HUES48 (cell line): Measurements from ENCODE around the gene SLC22A15.

ENCODE experiments used
- H3K27ac ChIP-seq: one replicate; pipeline ENCODE4 v1.7.0; 2013; ENCODE audit warnings: low read depth, low read length, inconsistent platforms
- H3K27me3 ChIP-seq: 2 replicates; pipeline ENCODE4 v1.6.1; 2013; ENCODE audit warnings: mild to moderate bottlenecking, low read length; ENCODE audit not compliant: control insufficient read depth, insufficient read depth
- H3K36me3 ChIP-seq: 2 replicates; pipeline ENCODE4 v1.6.1; 2013; ENCODE audit warnings: low read length; ENCODE audit not compliant: control insufficient read depth, insufficient read depth
- H3K4me1 ChIP-seq: 2 replicates; pipeline ENCODE4 v1.6.1; 2013; ENCODE audit warnings: mild to moderate bottlenecking, low read length; ENCODE audit not compliant: control insufficient read depth, insufficient read depth
- H3K4me3 ChIP-seq: 2 replicates; pipeline ENCODE4 v1.5.1; 2013; ENCODE audit warnings: mild to moderate bottlenecking, low read depth, low read length
- H3K9ac ChIP-seq: 2 replicates; pipeline ENCODE4 v1.6.1; 2013; ENCODE audit warnings: mild to moderate bottlenecking, low read depth, low read length, moderate library complexity
- H3K9me3 ChIP-seq: 2 replicates; pipeline ENCODE4 v1.6.1; 2013; ENCODE audit warnings: low read length; ENCODE audit not compliant: control insufficient read depth, insufficient read depth

The SLC22A15 gene

DNA sequence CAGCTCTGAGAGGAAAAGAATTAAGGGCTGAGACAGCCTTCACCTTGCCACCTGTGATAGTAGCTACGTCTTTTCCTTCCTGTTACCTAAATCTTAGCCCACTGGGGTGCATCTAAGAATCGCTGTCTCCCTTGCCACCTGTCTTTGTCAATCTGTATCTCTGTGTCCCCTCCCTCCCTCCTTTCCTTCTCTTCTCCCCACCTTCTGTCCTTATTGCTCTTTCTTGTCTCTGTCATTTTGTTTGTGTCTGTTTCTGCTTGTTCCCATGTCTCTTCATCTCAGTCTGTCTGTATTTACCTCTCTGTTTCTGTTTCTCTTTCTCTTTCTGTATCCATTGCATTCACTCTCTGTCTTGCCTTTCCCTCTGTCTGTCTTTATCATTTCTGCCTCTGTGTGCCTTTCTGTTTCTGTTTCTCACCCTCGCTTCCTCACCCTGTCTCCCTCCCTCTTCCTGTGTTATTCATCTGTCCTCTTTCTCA lies 30.2 kb downstream of the SLC22A15 start:
- peaks cover 11% of the 10 kb centered on the region for H3K4me1 ChIP-seq
- H3K9me3 ChIP-seq, result no peaks in the 10 kb centered on the region
- H3K4me3 ChIP-seq, result no peak overlapping the region
- no peaks in the 10 kb centered on the region for H3K27me3 ChIP-seq
- H3K27ac ChIP-seq, result no peak overlapping the region
- H3K36me3 ChIP-seq, result no peaks in the 10 kb centered on the region
- no peak overlapping the region for H3K9ac ChIP-seq

DNA sequence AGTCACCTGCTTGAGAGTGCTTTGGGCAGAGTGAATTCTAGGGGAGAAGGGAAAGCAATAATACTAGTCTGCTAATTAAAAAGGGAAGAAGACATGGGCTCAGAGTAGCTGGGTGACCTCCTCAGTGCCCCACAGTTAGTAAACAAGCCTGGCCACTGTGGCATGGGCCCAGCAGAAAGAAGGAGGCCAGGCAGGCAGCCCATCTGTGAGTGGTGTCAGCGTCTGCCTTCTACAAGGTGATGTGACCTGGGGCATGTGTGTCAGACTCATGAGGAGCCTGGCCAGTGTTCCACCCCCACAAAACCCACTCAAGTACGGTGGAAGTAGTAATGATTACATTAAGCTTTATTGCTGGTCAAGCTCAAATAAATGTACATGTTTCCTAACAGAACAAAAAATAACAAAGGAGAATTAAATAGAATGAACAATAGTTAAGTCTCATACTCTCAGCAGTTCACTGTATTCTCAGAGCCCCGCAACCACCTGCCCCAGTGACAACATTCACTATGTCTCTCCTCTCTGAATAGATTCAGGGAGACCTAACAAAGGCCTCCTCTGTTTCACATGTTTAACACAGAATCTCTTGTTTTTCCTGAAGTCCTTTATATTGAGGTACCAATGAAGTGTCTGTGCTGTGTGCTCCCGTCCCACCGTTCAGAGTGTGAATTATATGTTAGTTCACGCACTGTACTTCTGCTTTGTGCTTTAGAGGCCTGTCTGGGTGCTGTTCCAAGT lies 32.5 kb downstream of the SLC22A15 start:
- Histone ChIP-seq H3K9ac (no peak overlapping the region), H3K4me1 (no peaks in the 10 kb centered on the region), H3K27ac (no peak overlapping the region), H3K4me3 (no peak overlapping the region), H3K36me3 (no peaks in the 10 kb centered on the region), H3K9me3 (no peaks in the 10 kb centered on the region), H3K27me3 (no peaks in the 10 kb centered on the region)

DNA sequence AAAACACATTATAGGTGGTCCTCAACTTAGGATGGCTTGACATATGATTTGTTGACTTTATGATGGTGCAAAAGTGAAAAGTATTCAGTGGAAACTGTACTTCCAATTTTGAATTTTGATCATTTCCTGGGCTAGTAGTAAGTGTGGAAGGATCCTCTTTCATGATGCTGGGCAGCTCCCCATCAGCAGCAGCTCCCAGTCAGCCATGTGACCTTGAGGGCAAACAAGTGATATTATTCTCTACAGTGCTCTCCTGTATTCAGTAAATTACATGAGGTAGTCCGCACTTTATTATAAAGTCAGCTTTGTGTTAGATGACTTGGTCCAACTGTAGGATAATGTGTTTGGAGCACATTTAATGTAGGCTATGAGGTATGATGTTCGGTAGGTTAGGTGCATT lies 36.4 kb downstream of the SLC22A15 start:
- Histone ChIP-seq H3K4me3 (no peak overlapping the region), H3K4me1 (no peaks in the 10 kb centered on the region), H3K27me3 (no peaks in the 10 kb centered on the region), H3K9me3 (no peaks in the 10 kb centered on the region), H3K9ac (no peak overlapping the region), H3K27ac (no peak overlapping the region), H3K36me3 (no peaks in the 10 kb centered on the region)

DNA sequence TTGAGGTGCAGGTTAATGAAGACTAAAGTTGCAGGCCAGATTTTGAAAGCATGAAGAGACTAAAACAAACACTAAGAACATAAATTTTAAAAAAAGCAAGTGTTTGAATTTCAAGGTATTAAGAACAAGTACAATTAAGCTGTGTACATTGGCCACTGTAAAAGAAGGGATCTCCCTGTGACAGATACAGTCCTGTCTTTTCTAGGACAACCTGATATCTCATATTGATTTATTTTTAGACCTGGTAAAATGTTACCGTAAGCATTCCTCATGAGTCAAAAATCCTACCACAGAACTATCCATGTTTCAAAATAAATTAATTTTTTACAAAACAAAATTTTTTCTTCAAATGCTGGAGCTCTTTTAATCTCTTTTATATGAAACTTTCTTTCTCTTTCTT lies 39.4 kb downstream of the SLC22A15 start:
- Histone ChIP-seq H3K27me3 (no peaks in the 10 kb centered on the region), H3K4me1 (no peaks in the 10 kb centered on the region), H3K9me3 (no peaks in the 10 kb centered on the region)

DNA sequence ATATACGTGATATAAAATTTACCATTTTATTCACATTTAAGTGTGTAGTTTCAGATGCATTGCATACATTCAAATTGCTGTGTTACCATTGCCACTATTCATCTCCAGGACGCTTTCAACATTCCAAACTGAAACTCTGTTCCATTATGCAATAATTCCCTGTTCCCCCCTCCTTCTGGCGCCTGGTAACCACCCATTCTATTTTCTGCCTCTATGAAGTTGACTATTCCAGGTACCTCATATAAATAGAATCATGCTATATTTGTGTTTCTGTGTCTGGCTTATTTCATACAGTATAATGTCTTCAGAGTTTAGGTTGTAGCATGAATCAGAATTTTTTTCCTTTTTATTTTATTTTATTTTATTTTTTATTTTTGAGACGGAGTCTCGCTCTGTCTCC lies 41.7 kb downstream of the SLC22A15 start:
- Histone ChIP-seq H3K9ac (no peak overlapping the region), H3K36me3 (peaks cover 13% of the 10 kb centered on the region), H3K27me3 (no peaks in the 10 kb centered on the region), H3K27ac (no peak overlapping the region), H3K4me1 (no peaks in the 10 kb centered on the region), H3K4me3 (no peak overlapping the region), H3K9me3 (no peaks in the 10 kb centered on the region)

More for the DNA sequence above, 39.4 kb downstream of the SLC22A15 start:
- Histone ChIP-seq H3K9ac (no peak overlapping the region), H3K36me3 (peaks cover 3% of the 10 kb centered on the region; the same call in 1 of the 2 replicates), H3K4me3 (no peak overlapping the region), H3K27ac (no peak overlapping the region)

DNA sequence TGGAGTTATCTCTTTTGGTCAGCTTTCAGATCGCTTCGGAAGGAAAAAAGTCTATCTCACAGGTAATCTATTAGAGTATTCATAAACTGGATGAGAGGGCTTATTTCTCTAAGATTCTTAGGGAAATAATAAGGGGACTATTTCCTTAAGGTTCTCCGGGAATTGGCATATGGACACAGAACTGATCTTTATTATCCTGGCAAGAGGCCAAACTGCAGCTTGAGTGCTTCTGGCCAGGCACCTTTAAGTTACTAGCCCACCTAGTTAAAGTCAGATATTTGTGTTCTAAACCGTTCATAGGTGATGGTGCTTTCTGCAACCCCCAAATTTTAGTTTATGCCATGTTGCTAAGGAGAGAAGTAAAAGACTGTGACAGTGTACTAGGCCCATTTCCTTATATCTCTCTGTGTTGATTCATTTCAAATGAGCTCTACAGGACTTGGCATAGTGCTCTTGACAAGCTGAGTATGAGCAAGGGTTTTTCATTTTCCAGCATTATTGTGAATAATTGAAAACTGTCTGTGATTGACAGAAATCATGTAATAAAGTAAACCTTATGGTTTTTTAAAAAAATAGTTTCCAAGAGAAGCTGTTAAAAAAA lies 43.4 kb downstream of the SLC22A15 start:
- no peak overlapping the region for H3K4me3 ChIP-seq
- H3K36me3 ChIP-seq, result peaks cover 13% of the 10 kb centered on the region
- H3K27ac ChIP-seq, result no peak overlapping the region
- H3K4me1 ChIP-seq, result no peaks in the 10 kb centered on the region
- H3K27me3 ChIP-seq, result no peaks in the 10 kb centered on the region
- no peak overlapping the region for H3K9ac ChIP-seq
- H3K9me3 ChIP-seq, result no peaks in the 10 kb centered on the region

DNA sequence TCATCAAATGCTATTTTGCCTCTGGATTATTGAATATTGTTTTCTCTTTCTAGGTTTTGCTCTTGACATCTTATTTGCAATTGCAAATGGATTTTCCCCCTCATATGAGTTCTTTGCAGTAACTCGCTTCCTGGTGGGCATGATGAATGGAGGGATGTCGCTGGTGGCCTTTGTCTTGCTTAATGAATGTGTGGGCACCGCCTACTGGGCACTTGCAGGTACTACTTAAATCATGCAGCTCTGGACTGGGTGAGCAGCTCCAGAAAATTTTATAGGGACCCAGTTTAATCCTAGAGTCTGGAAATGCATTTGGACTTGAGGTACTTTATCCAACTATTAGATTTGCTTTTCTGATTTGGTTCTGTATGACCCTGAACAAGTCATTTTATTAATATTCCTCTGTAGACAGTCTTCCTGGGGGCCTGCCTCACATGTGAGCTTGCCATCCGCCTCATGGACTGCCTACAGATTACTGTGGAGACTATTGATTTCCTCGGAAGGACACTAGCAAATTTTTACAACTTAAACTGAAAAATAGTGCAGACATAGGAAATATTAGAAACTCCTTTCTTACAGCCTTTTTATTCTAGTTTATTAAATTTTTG lies 44.5 kb downstream of the SLC22A15 start:
- no peak overlapping the region for H3K27ac ChIP-seq
- H3K9me3 ChIP-seq, result no peaks in the 10 kb centered on the region
- no peaks in the 10 kb centered on the region for H3K27me3 ChIP-seq
- no peaks in the 10 kb centered on the region for H3K4me1 ChIP-seq
- peaks cover 13% of the 10 kb centered on the region for H3K36me3 ChIP-seq
- no peak overlapping the region for H3K4me3 ChIP-seq
- no peak overlapping the region for H3K9ac ChIP-seq

DNA sequence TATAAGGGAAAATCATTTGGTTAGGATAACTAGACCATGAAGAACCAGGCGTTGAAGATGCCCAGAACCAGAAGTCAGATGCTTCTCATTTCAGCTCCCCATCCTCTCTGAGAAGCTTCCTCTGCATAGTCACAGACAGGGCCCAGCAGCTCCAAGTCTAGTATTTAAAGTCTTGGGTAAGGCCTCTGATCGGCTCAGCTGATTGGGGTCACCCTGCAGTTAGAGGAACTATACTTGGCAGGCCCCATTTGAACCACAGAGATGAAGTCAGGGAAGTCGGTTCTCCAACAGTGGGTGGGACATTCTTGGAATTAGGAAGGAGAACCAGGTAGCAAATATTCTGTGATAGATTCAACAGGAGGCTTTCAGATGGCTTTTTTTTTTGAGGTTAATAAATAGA lies 48.3 kb downstream of the SLC22A15 start:
- no peaks in the 10 kb centered on the region for H3K9me3 ChIP-seq
- H3K4me1 ChIP-seq, result no peaks in the 10 kb centered on the region
- H3K27ac ChIP-seq, result no peak overlapping the region

DNA sequence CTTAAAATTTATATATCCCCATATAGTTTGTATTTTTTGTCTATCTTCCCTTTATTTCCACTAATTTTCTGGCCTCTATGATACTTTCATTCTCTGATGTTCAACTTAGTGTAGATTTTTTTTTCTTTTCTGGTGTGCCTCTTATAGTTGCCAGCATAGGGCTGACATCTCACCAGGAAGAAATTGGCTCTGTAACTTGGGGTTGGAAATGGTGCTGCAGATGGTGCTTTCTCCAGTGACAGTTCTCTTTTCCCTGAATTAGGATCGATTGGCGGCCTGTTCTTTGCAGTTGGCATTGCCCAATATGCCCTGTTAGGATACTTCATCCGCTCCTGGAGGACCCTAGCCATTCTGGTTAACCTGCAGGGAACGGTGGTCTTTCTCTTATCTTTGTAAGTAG lies 50.3 kb downstream of the SLC22A15 start:
- Histone ChIP-seq H3K27ac (no peak overlapping the region), H3K27me3 (no peaks in the 10 kb centered on the region), H3K9me3 (no peaks in the 10 kb centered on the region), H3K4me3 (no peak overlapping the region), H3K9ac (no peak overlapping the region), H3K36me3 (peaks cover 4% of the 10 kb centered on the region; the same call in 1 of the 2 replicates), H3K4me1 (no peaks in the 10 kb centered on the region)

More for the DNA sequence above, 48.3 kb downstream of the SLC22A15 start:
- Histone ChIP-seq H3K36me3 (peaks cover 12% of the 10 kb centered on the region), H3K27me3 (no peaks in the 10 kb centered on the region), H3K9ac (no peak overlapping the region), H3K4me3 (no peak overlapping the region)

DNA sequence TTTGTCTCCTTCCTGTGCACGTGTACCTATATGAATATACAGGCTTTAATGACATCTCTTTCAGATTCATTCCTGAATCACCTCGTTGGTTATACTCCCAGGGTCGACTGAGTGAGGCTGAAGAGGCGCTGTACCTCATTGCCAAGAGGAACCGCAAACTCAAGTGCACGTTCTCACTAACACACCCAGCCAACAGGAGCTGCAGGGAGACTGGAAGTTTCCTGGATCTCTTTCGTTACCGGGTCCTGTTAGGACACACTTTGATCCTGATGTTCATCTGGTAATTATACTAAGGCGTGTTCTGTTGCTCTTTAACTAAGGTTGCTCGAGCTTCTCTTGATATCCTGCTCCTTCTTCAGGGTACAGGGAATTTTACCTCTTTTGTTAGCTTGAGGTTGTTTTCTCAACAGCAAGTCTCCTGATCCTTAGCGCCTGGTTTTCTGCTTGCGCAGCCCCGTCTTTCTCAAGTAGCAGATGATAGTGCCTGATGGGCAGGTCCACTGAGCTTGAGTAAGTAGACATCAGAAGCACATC lies 55.1 kb downstream of the SLC22A15 start:
- peaks cover 18% of the 10 kb centered on the region for H3K36me3 ChIP-seq
- H3K4me1 ChIP-seq, result no peaks in the 10 kb centered on the region
- no peak overlapping the region for H3K9ac ChIP-seq
- no peak overlapping the region for H3K4me3 ChIP-seq
- H3K27me3 ChIP-seq, result no peaks in the 10 kb centered on the region
- no peaks in the 10 kb centered on the region for H3K9me3 ChIP-seq
- H3K27ac ChIP-seq, result no peak overlapping the region

DNA sequence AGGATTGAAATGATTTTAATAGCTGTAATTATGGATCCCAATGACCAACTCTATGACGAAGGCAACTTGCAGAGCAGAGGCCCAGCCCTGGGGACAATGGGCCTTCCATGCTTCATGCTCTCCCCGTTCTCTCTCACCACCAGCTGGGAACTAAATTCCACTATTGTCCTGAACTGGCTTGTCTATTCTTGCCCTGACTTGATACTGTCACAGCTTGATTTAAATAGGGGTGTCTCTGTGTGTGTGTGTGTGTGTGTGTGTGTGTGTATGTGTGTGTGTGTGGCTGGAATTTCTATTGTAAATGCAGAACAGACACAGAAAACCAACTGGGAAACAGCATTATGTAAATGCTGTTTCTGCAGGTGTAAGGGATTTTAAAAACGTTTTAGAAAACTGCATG lies 57.0 kb downstream of the SLC22A15 start:
- no peak overlapping the region for H3K9ac ChIP-seq
- H3K27me3 ChIP-seq, result no peaks in the 10 kb centered on the region
- H3K27ac ChIP-seq, result no peak overlapping the region
- peaks cover 26% of the 10 kb centered on the region for H3K36me3 ChIP-seq
- no peaks in the 10 kb centered on the region for H3K9me3 ChIP-seq
- no peak overlapping the region for H3K4me3 ChIP-seq
- H3K4me1 ChIP-seq, result no peaks in the 10 kb centered on the region
